ENCODE data around the gene LTBP3.

DNA sequence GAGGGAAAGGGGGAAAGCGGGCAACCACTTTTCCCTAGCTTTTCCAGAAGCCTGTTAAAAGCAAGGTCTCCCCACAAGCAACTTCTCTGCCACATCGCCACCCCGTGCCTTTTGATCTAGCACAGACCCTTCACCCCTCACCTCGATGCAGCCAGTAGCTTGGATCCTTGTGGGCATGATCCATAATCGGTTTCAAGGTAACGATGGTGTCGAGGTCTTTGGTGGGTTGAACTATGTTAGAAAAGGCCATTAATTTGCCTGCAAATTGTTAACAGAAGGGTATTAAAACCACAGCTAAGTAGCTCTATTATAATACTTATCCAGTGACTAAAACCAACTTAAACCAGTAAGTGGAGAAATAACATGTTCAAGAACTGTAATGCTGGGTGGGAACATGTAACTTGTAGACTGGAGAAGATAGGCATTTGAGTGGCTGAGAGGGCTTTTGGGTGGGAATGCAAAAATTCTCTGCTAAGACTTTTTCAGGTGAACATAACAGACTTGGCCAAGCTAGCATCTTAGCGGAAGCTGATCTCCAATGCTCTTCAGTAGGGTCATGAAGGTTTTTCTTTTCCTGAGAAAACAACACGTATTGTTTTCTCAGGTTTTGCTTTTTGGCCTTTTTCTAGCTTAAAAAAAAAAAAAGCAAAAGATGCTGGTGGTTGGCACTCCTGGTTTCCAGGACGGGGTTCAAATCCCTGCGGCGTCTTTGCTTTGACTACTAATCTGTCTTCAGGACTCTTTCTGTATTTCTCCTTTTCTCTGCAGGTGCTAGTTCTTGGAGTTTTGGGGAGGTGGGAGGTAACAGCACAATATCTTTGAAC lies 52.5 kb downstream of the LTBP3 start:
- TF ChIP-seq POLR2A (IDR thresholded peaks at IDR 0.05; ENCODE audit: extremely low read depth, insufficient read length) = no peak
- TF ChIP-seq, protein P1, sequence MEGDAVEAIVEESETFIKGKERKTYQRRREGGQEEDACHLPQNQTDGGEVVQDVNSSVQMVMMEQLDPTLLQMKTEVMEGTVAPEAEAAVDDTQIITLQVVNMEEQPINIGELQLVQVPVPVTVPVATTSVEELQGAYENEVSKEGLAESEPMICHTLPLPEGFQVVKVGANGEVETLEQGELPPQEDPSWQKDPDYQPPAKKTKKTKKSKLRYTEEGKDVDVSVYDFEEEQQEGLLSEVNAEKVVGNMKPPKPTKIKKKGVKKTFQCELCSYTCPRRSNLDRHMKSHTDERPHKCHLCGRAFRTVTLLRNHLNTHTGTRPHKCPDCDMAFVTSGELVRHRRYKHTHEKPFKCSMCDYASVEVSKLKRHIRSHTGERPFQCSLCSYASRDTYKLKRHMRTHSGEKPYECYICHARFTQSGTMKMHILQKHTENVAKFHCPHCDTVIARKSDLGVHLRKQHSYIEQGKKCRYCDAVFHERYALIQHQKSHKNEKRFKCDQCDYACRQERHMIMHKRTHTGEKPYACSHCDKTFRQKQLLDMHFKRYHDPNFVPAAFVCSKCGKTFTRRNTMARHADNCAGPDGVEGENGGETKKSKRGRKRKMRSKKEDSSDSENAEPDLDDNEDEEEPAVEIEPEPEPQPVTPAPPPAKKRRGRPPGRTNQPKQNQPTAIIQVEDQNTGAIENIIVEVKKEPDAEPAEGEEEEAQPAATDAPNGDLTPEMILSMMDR (IDR thresholded peaks at IDR 0.05; ENCODE audit: low read depth, low read length) = no peak
